Transverse colon (tissue), 3 donors: ENCODE measurements around the gene ABCD1.

Experiments
- CTCF ChIP-seq, 5 experiments: fragments of 200-600 bp in 3 of 5; fragments of 450-650 bp in 2 of 5; sonication (generic) in 3 of 5; IDR thresholded peaks; 1 replicate in 2 of 5; 2 replicates in 3 of 5; pipeline ENCODE4 v1.5.1; 2016 to 2017; ENCODE audit warnings: antibody characterized with exemption in 5 of 5, inconsistent platforms in 3 of 5, mild to moderate bottlenecking in 2 of 5, moderate library complexity in 1 of 5
- POLR2A ChIP-seq: fragments of 450-650 bp; IDR thresholded peaks from one replicate; pipeline ENCODE4 v1.6.1; 2016; ENCODE audit warnings: antibody characterized with exemption, mild to moderate bottlenecking, moderate library complexity

DNA sequence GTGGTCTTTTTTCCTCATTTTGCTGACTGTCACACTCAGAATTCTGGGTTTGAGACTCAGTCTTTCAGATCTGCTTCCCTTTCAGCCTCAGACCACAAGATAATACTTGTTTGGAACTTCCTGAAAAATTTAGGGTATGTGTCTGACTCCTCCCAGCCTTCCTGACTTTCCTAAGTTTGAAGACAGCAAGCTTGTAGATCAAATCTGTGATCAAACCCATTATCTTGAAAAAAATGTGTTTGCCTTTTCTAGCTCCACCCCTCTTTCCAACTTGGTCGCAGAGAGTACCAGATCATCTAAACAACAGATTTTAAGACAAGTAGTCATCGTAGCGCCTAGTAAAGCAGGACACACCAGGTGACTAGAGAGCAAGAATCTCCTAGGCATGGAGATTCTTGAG is 10.4 kb upstream of the ABCD1 start:
- TF ChIP-seq POLR2A, result no peak
- no peak for TF ChIP-seq CTCF (IDR thresholded peaks at IDR 0.05)
